HG03175 (cell line): ENCODE measurements around the gene KRTAP10-5.

ENCODE experiments used
- ATAC-seq: cut with Tn5 transposase; IDR thresholded peaks from one replicate; pipeline ENCODE4 v1.9.1; 2021; ENCODE audit warnings: mild to moderate bottlenecking, moderate library complexity; ENCODE audit not compliant: unreplicated experiment

KRTAP10-5 gene

DNA sequence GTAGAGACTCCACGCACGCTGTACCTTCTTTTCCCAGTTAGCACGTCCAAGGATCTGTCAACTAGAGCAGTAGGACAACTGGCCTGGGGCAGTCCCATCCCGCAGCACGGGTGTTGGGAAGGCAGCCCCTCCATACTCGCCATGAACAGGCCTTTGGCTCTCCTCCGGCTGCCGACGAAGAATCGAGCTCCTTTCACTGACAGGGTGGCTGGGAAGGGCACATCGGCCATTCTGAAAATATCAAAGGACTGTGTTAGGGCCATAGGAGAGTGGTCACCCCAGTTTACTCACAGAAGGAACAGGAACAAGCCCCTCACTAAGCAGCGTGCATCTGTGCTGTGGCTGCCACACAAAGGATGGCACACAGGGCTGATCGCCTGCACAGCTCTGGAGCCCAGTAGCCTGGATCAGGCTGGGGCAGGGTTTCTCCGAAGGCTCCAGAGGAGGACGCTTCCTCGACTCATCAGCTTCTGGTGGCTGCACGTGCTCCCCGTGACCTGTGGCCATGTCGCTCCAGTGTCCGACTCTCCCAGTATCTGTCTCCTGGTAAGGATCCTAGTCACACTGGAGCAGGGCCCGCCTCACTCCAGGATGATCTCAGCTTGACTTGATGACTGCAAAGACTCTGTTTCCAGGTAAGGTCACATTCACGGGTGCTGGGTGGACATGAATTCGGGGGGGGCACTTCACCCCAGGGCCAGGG lies 49.4 kb downstream of the KRTAP10-5 start:
- ATAC-seq, result no peak

DNA sequence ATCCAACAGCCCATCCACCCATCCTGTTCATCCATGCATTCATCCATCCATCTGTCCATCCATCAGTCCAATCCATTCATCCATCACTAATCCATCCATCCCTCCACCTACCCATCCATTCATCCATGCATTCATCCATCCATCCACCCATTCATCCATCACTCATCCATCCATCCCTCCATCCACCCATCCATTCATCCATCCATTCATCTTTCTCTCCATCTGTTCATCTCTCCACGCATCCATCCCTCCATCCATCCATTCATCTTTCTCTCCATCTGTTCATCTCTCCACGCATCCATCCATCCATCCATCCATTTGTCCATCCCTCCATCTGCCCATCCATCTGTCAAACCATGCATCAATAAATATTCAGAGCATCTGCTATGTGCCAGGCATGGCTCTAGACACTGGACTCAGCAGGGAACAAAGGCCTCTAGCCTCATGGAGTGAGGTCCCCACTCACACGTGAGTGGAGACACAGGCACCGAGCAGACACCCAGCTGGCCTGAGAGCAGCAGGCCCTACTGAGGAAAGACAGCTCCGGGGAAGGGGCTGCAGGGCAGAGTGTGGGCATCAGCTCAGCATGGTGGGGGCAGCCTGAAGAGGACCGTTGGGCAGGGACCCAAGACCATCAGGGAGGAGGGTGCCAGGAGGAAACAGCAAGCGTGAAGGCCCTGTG lies 50.0 kb downstream of the KRTAP10-5 start:
- ATAC-seq, result no peak

DNA sequence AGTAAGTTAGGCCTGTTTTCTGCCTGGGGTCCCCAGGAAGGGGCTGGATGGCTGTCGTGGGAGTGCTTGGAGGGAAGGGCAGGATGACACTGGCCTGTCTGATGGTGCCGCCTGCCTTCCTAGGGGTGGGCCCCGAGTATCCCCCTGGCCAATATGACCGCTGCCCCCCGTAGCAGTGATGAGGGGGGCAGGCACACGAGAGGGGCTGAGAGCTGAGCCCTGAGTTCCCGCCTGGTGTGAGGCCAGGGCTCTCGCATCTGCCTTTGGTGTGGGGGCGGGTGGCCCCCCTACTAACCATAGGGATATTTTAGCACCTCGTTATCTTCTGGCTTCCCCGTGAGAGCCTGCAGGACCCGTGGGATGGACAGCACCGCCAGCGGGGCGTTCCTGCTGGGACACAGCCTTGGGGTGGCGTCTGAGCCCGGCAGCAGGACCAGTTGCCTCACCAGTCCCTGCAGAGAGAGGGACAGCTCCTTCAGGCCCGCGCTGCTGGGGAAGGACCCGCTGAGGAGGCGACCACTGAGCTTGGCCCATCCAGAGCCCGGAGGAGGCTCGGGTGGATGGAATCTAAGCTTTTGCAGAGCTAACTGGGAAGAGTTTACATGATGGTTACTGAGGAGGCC lies 50.8 kb downstream of the KRTAP10-5 start:
- no peak for ATAC-seq
